Skin epidermis (tissue), 12 donors: ENCODE results near the gene NPC1L1.

Experiments used
- H3K27ac ChIP-seq, 21 experiments: fragments of 200-600 bp; sonication (generic) in 11 of 21; one replicate each; pipeline ENCODE4 v1.5.0; 2020; ENCODE audit warnings: mild to moderate bottlenecking in 3 of 21, inconsistent platforms in 2 of 21, moderate library complexity in 2 of 21
- H3K4me3 ChIP-seq, 7 experiments: fragments of 200-600 bp; sonication (generic) in 2 of 7; one replicate each; pipeline ENCODE4 v1.5.0; 2020; ENCODE audit warnings: inconsistent platforms in 2 of 7, mild to moderate bottlenecking in 2 of 7, moderate library complexity in 1 of 7

NPC1L1 gene

DNA sequence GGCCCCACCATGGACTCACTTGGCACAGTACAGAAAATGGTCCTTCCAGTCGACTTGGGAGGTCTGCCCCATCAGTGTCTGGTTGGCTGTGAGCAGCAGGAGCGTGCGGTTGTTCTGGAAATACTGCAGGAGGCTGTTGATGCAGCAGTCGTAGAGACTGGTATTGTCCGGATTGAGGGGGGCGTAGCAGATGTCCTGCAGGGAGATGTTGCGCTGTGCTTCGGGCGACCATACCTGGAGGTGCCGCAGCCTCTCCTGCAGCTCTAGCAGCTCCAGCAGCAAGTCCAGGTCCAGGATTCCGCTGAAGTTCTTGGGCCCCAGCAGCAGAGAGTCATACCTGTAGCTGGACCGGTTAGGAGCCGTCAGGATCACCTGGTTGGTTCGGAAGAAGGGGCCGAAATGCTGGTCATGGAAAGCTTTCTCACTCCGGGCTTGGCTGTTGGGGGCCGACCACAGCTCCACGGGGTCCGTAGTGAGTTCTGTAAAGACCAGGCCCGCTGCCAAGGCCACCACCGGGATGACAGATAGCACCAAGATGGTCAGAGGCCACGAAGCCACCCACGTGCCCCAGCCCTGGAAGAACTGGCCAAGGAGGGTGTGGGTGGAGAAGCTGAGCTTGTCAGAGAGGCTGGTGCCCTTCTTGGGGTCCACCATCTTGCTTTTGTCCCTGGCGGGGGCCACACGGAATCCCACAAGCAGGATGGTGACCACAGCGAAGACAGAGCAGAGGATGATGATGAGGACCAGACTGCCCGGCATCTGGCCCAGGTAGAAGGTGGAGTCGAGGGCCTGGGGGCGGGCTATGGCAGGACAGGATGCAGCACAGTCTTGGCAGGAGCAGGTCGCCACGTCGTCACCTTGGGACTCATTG lies 2.1 kb downstream of the NPC1L1 start:
- Histone ChIP-seq H3K27ac (no peak overlapping the region), H3K4me3 (no peak overlapping the region)

GRCh38 chr7:44538093-44538797 lies 2.9 kb downstream of the NPC1L1 start:
- Histone ChIP-seq H3K4me3 (no peak overlapping the region), H3K27ac (no peak overlapping the region)

GRCh38 chr7:44537442-44537841 lies 3.7 kb downstream of the NPC1L1 start:
- no peak overlapping the region for H3K4me3 ChIP-seq
- no peak overlapping the region for H3K27ac ChIP-seq

- no peak overlapping the region for H3K4me3 ChIP-seq
Observed at GRCh38 chr7:44536090-44536489, 5.0 kb downstream of the NPC1L1 start.

DNA sequence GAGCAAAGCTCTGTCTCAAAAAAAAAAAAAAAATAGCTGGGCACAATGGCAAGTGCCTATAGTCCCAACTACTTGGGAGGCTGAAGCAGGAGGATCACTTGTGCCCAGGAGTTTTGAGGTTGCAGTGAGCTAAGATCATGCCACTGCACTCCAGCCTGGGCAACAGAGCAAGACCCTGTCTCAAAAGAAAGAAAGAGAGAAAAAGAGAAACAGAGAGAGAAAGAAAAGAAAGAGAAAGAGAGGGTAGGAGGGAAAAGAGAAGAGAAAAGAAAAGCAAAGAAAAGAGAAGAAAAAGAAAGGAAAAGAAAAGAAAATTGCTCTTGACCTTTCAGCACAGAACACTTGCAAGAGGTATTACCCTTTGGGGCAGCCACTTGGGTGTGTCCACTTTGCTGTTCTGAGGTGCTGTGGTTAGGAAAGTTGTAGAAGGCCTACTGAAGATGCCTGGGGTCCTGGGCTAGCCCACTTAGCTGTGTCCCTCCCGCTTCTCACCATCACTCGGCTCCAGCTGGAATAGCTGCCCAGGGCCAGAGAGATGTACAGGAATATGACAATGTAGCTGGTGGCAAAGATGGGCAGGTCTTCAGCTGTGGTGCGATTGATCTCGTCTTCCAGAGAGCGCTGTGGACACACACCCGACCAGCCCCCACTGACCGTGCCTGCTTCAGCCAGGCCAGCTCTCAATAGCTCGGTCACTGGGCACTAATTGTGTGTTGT lies 5.6 kb downstream of the NPC1L1 start:
- H3K4me3 ChIP-seq, result no peak overlapping the region
- H3K27ac ChIP-seq, result no peak overlapping the region

More at GRCh38 chr7:44536090-44536489, 5.0 kb downstream of the NPC1L1 start:
- H3K27ac ChIP-seq, result no peak overlapping the region

DNA sequence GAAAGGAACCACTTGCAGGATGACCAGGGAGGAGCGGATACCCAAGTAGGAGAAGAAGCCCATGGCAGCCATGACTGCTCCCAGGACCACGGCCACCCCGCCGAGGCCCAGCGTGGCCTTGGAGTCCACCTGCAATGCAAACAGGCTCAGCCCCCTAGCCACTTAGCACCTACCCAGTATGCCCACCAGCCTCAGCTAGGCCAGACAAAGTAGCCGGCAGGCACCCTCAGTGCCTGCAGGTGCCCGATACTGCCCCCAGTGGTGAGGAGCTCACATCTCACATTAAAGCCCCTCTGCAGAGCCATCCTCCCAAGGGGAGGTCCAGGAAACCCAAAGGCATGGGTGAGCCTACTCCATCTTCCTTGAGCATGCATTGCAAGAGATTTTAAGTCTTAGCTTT lies 6.6 kb downstream of the NPC1L1 start:
- no peak overlapping the region for H3K4me3 ChIP-seq

GRCh38 chr7:44534087-44534486 lies 7.0 kb downstream of the NPC1L1 start:
- H3K27ac ChIP-seq, result no peak overlapping the region
- H3K4me3 ChIP-seq, result no peak overlapping the region

More for the DNA sequence above, 6.6 kb downstream of the NPC1L1 start:
- H3K27ac ChIP-seq, result no peak overlapping the region

GRCh38 chr7:44533301-44534055 lies 7.7 kb downstream of the NPC1L1 start:
- Histone ChIP-seq H3K27ac (no peak overlapping the region), H3K4me3 (no peak overlapping the region)

DNA sequence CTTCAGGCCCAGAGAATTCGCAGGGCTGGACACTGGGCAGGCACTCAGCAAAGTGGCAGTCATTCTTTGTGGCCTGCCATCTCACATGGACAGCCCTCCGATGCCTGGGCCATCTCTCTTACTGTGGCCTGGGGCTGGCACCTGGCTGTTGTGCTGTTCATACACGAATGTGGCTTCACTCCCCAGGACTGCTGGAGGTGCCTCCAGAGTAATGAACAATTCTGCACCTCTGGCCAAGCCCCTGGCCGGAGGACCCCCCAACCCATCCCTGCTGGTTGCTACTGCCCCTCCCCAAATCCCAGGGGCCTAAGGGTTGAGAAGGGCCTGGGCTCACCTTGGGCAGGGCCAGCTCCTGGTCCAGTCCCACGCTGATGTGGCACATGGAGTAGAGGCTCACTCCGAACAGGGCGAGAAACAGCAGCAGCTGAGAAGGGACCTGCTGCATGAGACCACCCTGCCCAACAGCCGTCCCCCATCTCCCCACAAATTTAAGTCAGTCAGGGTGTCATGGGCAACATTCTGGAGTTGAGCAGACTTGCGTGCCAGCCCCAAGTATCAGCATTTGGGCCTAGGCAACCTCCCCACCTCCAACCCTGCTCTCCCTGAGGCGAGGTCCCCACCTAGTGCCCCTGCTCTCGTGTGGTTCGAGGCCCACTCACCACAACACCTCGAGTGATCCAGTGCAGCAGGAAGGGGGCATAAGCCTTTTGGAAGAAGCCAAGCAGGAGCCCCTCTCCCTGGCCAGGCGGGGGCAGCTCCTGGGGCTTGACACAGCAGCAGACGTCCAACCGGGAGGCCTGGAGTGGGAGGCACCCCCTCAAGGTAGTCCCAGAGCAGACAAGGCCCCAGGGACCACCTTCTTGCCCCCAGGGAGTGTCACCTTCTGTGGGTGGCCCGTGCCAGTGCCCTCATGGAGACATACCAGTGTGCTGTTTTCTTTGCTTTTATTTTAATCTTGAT lies 9.4 kb downstream of the NPC1L1 start:
- no peak overlapping the region for H3K4me3 ChIP-seq

GRCh38 chr7:44530990-44531389 lies 10.1 kb downstream of the NPC1L1 start:
- no peak overlapping the region for H3K27ac ChIP-seq
- no peak overlapping the region for H3K4me3 ChIP-seq

More for the DNA sequence above, 9.4 kb downstream of the NPC1L1 start:
- no peak overlapping the region for H3K27ac ChIP-seq

GRCh38 chr7:44524811-44525388 lies 16.2 kb downstream of the NPC1L1 start:
- H3K4me3 ChIP-seq, result no peak overlapping the region
- H3K27ac ChIP-seq, result no peak overlapping the region

GRCh38 chr7:44522315-44522714 lies 18.8 kb downstream of the NPC1L1 start:
- Histone ChIP-seq H3K27ac (no peak overlapping the region), H3K4me3 (no peak overlapping the region)

DNA sequence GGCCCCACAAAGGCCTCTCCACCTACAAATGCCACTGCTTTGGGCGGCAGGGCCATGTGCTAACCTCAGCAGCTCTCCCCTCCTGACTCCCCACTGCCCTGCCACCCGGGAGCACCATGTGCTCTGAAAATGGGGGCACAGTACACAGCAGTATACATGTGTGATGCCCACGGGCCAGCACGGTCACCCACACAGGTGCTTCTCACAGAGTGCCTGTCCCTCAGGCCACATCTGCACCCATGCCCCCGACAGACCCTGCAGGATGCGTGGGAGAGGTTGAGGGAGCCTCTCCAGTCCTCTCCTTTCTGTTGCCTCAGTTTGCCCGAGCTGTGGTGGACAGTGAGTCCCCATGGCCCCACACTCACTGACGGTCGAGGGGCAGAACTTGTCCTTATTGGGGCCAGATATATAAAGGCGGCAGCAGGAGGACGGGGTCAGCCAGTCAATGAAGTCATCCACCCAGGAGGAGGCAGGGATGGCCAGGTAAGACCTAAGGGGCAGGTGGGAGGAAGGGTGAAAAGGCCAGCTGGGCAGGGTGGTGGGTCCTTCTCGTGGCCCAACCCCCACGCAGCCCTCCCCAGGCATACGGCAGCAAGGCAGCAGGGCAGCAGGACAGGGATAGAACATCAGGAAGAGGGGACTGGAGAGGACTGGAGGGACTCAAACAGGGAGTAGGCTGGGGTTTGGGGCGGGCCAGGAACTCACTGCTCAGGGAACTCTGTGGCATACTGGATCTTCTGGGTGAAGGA lies 19.6 kb downstream of the NPC1L1 start:
- no peak overlapping the region for H3K4me3 ChIP-seq
- H3K27ac ChIP-seq, result no peak overlapping the region

DNA sequence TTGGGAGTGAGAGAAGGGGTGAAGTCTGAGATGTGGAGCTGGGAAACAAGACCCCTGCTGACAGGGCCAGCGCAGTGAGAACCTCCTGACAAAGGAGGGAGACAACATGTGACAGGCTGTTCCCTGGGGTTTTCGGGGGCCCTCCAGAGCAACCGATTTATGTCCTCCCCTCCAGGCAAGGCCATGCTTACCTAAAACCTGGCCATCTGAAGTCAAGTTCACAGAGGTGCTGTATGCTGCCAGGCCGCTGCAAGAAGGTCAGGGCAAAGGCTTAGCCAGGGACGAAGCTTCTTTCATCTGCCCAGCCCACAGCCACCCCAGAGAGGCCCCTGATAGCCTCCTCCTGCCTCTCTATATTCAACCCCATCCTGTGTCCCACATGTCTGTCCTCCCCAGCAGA lies 20.6 kb downstream of the NPC1L1 start:
- Histone ChIP-seq H3K27ac (no peak overlapping the region), H3K4me3 (no peak overlapping the region)

DNA sequence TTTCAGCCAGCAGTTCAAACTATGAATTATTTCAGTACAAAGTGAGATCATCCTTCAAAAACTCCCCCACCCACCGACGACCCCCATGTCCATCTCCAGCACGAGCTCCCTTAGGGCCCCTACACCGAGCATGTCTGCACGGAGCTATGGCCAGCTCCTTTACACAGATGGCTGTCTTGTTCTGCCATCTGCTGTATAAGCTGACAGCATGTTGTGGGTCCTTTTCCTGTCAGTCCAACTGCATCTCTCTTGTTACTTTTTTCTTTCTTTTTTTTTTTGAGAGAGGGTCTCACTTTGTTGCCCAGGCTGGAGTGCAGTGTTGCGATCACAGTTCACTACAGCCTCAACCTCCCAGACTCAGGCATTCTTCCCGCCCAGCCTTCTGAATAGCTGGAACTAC lies 21.6 kb downstream of the NPC1L1 start:
- Histone ChIP-seq H3K27ac (no peak overlapping the region), H3K4me3 (no peak overlapping the region)

DNA sequence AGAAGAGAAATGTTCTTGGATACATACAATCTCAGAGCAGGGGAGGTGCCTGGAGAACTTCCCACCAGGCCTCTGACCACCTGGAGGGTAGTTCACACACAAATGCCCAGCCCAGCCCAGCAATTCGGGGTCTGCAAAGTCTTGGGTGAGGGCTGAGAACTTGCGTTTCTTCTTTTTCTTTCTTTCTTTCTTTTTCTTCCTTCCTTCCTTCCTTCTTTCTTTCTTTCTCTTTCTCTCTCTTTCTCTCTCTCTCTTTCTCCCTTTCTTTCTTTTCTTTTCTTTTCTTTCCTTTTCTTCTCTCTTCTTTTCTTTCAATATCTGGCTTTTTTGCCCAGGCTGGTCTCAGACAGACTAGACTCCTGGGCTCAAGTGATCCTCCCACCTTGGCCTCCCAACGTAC lies 22.4 kb downstream of the NPC1L1 start:
- Histone ChIP-seq H3K4me3 (no peak overlapping the region), H3K27ac (no peak overlapping the region)

GRCh38 chr7:44517175-44517574 lies 24.0 kb downstream of the NPC1L1 start:
- Histone ChIP-seq H3K4me3 (no peak overlapping the region), H3K27ac (no peak overlapping the region)
